WTC11 (cell line): ENCODE measurements around the gene ELP2. TPM values are rescaled to one million over a fixed set of nuclear protein-coding genes. Genes with fewer than 3 reads are reported as not detected.

Experiments used
- ATF2 ChIP-seq: sonication (generic); formaldehyde crosslinking; IDR thresholded peaks from 2 replicates; pipeline ENCODE4 v1.8.1; 2022; ENCODE audit warnings: low read depth, missing genetic modification reagents, borderline replicate concordance
- CDX4 ChIP-seq: fragments of 250-450 bp; sonication (Bioruptor Pico); IDR thresholded peaks from 2 replicates; pipeline ENCODE4 v1.9.0; 2021; ENCODE audit warnings: moderate library complexity, mild to moderate bottlenecking, inconsistent platforms, borderline replicate concordance
- CREB1 ChIP-seq: sonication (generic); formaldehyde crosslinking; IDR thresholded peaks from 2 replicates; pipeline ENCODE4 v1.8.0; 2023; ENCODE audit warnings: mild to moderate bottlenecking, missing genetic modification reagents
- E2F4 ChIP-seq: sonication (generic); formaldehyde crosslinking; IDR thresholded peaks from 2 replicates; pipeline ENCODE4 v1.8.1; 2022; ENCODE audit warnings: low read depth, mild to moderate bottlenecking, moderate library complexity, missing genetic modification reagents, borderline replicate concordance
- ELF4 ChIP-seq: sonication (generic); formaldehyde crosslinking; IDR thresholded peaks from 2 replicates; pipeline ENCODE4 v1.8.1; 2022; ENCODE audit warnings: low read depth, mild to moderate bottlenecking, moderate library complexity, missing genetic modification reagents
- FOXP4 ChIP-seq: sonication (generic); formaldehyde crosslinking; IDR thresholded peaks from 2 replicates; pipeline ENCODE4 v1.8.0; 2022; ENCODE audit warnings: mild to moderate bottlenecking, missing genetic modification reagents
- HMGXB4 ChIP-seq: sonication (generic); formaldehyde crosslinking; IDR thresholded peaks from 2 replicates; pipeline ENCODE4 v1.8.1; 2023; ENCODE audit warnings: mild to moderate bottlenecking, moderate library complexity, missing genetic modification reagents
- IRF1 ChIP-seq: sonication (generic); formaldehyde crosslinking; IDR thresholded peaks from 2 replicates; pipeline ENCODE4 v1.8.0; 2023; ENCODE audit warnings: missing genetic modification reagents
- IRF2 ChIP-seq: sonication (generic); formaldehyde crosslinking; IDR thresholded peaks from 2 replicates; pipeline ENCODE4 v1.8.0; 2022; ENCODE audit warnings: low read depth, missing genetic modification reagents, borderline replicate concordance
- JAZF1 ChIP-seq: fragments of 250-450 bp; sonication (Bioruptor Pico); IDR thresholded peaks from 2 replicates; pipeline ENCODE4 v1.9.0; 2021; ENCODE audit warnings: moderate library complexity, mild to moderate bottlenecking, inconsistent platforms
- MYBL2 ChIP-seq: sonication (generic); formaldehyde crosslinking; IDR thresholded peaks from 2 replicates; pipeline ENCODE4 v1.8.1; 2023; ENCODE audit warnings: mild to moderate bottlenecking, moderate library complexity, missing genetic modification reagents
- RELA ChIP-seq: sonication (generic); formaldehyde crosslinking; IDR thresholded peaks from 2 replicates; pipeline ENCODE4 v1.8.1; 2022; ENCODE audit warnings: missing genetic modification reagents, mild to moderate bottlenecking, borderline replicate concordance
- USF1 ChIP-seq: sonication (generic); formaldehyde crosslinking; IDR thresholded peaks from 2 replicates; pipeline ENCODE4 v1.8.0; 2022; ENCODE audit warnings: mild to moderate bottlenecking, missing genetic modification reagents
- ZBTB21 ChIP-seq: sonication (generic); formaldehyde crosslinking; IDR thresholded peaks from 2 replicates; pipeline ENCODE4 v1.8.1; 2023; ENCODE audit warnings: mild to moderate bottlenecking, missing genetic modification reagents, borderline replicate concordance
- ZBTB43 ChIP-seq: sonication (generic); formaldehyde crosslinking; IDR thresholded peaks from 2 replicates; pipeline ENCODE4 v1.8.1; 2023; ENCODE audit warnings: mild to moderate bottlenecking, missing genetic modification reagents
- ZNF232 ChIP-seq: sonication (generic); formaldehyde crosslinking; IDR thresholded peaks from 2 replicates; pipeline ENCODE4 v1.8.0; 2022; ENCODE audit warnings: mild to moderate bottlenecking, missing genetic modification reagents
- ZNF317 ChIP-seq: sonication (generic); formaldehyde crosslinking; IDR thresholded peaks from 2 replicates; pipeline ENCODE4 v1.8.1; 2023; ENCODE audit warnings: low read depth, mild to moderate bottlenecking, moderate library complexity, missing genetic modification reagents, borderline replicate concordance
- ZNF532 ChIP-seq: fragments of 250-450 bp; sonication (Bioruptor Pico); IDR thresholded peaks from 2 replicates; pipeline ENCODE4 v1.9.0; 2021; ENCODE audit warnings: mild to moderate bottlenecking, borderline replicate concordance
- ZSCAN18 ChIP-seq: fragments of 250-450 bp; sonication (Bioruptor Pico); IDR thresholded peaks from 2 replicates; pipeline ENCODE4 v2.1.2; 2022; ENCODE audit warnings: mild to moderate bottlenecking, moderate library complexity
- total RNA-seq: library from RNA; stranded (reverse); gene quantifications from 3 replicates; pipeline ENCODE4 v1.2.3, GENCODE V29; 2021
- TF ChIP-seq, protein P1 (sequence below): sonication (generic); formaldehyde crosslinking; IDR thresholded peaks from 2 replicates; pipeline ENCODE4 v1.8.1; 2023; ENCODE audit warnings: mild to moderate bottlenecking, missing genetic modification reagents, moderate library complexity

The ELP2 gene
- total RNA-seq, 1 experiment from 2014 or later: 141 TPM

DNA sequence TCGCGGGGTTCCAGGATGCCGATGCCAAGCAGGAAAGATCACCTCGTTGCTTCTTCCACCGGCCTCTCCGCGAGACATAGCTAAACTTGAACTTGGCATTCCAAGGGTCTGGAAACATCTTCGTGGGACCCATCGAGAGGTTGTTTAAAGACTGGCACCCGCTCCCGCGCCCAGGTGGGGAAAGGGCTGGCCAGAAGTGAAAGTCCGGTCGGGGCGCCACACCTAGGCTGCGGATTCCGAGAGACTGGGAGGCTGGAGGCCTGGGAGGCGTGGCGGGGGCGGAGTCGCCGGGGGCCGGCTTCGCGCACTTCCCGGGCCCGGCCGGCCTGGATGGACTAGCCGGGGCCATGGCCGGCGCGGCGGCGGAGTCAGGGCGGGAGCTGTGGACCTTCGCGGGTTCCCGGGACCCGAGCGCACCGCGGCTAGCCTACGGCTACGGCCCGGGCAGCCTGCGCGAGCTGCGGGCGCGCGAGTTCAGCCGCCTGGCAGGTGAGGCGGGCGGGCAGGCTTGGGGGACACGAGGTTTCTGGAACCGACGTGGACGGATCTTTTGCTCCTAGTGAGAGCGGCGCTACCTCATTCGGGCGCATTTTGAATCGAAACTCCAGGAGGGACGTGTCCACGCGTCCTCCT lies 57.6 kb downstream of the ELP2 start, which contains the start of gene MOCOS (continued):
- TF ChIP-seq E2F4 (CRISPR knock-in tag): 0 out of 2 replicates have a peak, but pooled peaks have one; percentile 22
- TF ChIP-seq CREB1 (CRISPR knock-in tag): peak; percentile 75; the same call in 1 of the 2 replicates
- 0 out of 2 replicates have a peak, but pooled peaks have one; percentile 52 for TF ChIP-seq HMGXB4 (CRISPR knock-in tag)
- peak; percentile 35; the same call in 1 of the 2 replicates for TF ChIP-seq FOXP4
- TF ChIP-seq JAZF1 (CRISPR knock-in tag): no peak
- no peak for TF ChIP-seq ZSCAN18 (CRISPR knock-in tag)
- TF ChIP-seq ZBTB21 (CRISPR knock-in tag): 0 out of 2 replicates have a peak, but pooled peaks have one; percentile 58
- TF ChIP-seq ZNF317 (CRISPR knock-in tag): peak; percentile 59; the same call in 1 of the 2 replicates
- no peak for TF ChIP-seq ZBTB43 (CRISPR knock-in tag)
- no peak for TF ChIP-seq RELA (CRISPR knock-in tag)
- TF ChIP-seq IRF2 (CRISPR knock-in tag): no peak
- no peak for TF ChIP-seq MYBL2 (CRISPR knock-in tag)
- TF ChIP-seq ELF4 (CRISPR knock-in tag): 0 out of 2 replicates have a peak, but pooled peaks have one; percentile 29
- TF ChIP-seq, protein P1, sequence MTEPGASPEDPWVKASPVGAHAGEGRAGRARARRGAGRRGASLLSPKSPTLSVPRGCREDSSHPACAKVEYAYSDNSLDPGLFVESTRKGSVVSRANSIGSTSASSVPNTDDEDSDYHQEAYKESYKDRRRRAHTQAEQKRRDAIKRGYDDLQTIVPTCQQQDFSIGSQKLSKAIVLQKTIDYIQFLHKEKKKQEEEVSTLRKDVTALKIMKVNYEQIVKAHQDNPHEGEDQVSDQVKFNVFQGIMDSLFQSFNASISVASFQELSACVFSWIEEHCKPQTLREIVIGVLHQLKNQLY (CRISPR knock-in tag): no peak
- no peak for TF ChIP-seq ZNF532 (CRISPR knock-in tag)
- TF ChIP-seq ATF2 (CRISPR knock-in tag): no peak
- TF ChIP-seq IRF1 (CRISPR knock-in tag): peak; percentile 39; the same call in 1 of the 2 replicates
- no peak for TF ChIP-seq ZNF232 (CRISPR knock-in tag)
- TF ChIP-seq CDX4 (CRISPR knock-in tag): no peak
- TF ChIP-seq USF1: no peak
